ENCODE data around the gene GOSR2.
"Not testable (repeated sequence)": the region's sequence is repeated elsewhere in the genome, so short reads cannot be mapped to it uniquely, and the experiment has no call there.

GOSR2 gene

GRCh38 chr17:46964315-46965265 is 41.6 kb downstream of the GOSR2 start:
- no peak for DNase-seq (ENCODE audit: low read depth in 3 of 3)

GRCh38 chr17:46968224-46968834 is 45.4 kb downstream of the GOSR2 start:
- no peak for DNase-seq (ENCODE audit: low read depth in 3 of 3)

GRCh38 chr17:46968896-46969295 is 45.9 kb downstream of the GOSR2 start:
- no peak for DNase-seq (ENCODE audit: low read depth in 3 of 3)

- DNase-seq (ENCODE audit: low read depth in 3 of 3), result no peak
These were observed 48.8 kb downstream of the GOSR2 start for GRCh38 chr17:46971647-46972300.

GRCh38 chr17:46972346-46972745 is 49.4 kb downstream of the GOSR2 start:
- no peak for DNase-seq (ENCODE audit: low read depth in 3 of 3)

GRCh38 chr17:46974086-46974485 is 51.1 kb downstream of the GOSR2 start:
- DNase-seq (ENCODE audit: low read depth in 3 of 3), result no peak

GRCh38 chr17:46975287-46975686 is 52.3 kb downstream of the GOSR2 start:
- DNase-seq (ENCODE audit: low read depth in 3 of 3), result no peak

GRCh38 chr17:46976626-46977270 is 53.8 kb downstream of the GOSR2 start:
- DNase-seq (ENCODE audit: low read depth in 3 of 3), result no peak

- DNase-seq (ENCODE audit: low read depth in 3 of 3), result no peak
These were observed 54.4 kb downstream of the GOSR2 start for GRCh38 chr17:46977348-46977747.

GRCh38 chr17:46977750-46978488 is 55.0 kb downstream of the GOSR2 start:
- DNase-seq (ENCODE audit: low read depth in 3 of 3), result no peak

GRCh38 chr17:46978489-46979146 is 55.7 kb downstream of the GOSR2 start:
- peak in 1 of 3 experiments; percentile 11 for DNase-seq (ENCODE audit: low read depth in 3 of 3)

GRCh38 chr17:46979147-46979863 is 56.3 kb downstream of the GOSR2 start, which contains the start of gene RPRML:
TSS of gene RPRML (minus strand) at chr17:46979253. CDS start at chr17:46979007, 246 bp downstream.
- no peak for DNase-seq (ENCODE audit: low read depth in 3 of 3)

GRCh38 chr17:46982577-46982976 is 59.6 kb downstream of the GOSR2 start:
- DNase-seq (ENCODE audit: low read depth in 3 of 3), result no peak

GRCh38 chr17:46983782-46984181 is 60.8 kb downstream of the GOSR2 start:
- DNase-seq (ENCODE audit: low read depth in 3 of 3), result no peak

- no peak for DNase-seq (ENCODE audit: low read depth in 3 of 3)
These were observed 61.4 kb downstream of the GOSR2 start for GRCh38 chr17:46984341-46984740.

- DNase-seq (ENCODE audit: low read depth in 3 of 3), result no peak
These were observed 61.9 kb downstream of the GOSR2 start for GRCh38 chr17:46984892-46985291.

GRCh38 chr17:46986366-46986765 is 63.4 kb downstream of the GOSR2 start:
- DNase-seq (ENCODE audit: low read depth in 3 of 3), result no peak

GRCh38 chr17:46987927-46988326 is 65.0 kb downstream of the GOSR2 start:
- DNase-seq (ENCODE audit: low read depth in 3 of 3), result not testable (repeated sequence)

GRCh38 chr17:46989637-46990431 is 66.9 kb downstream of the GOSR2 start:
- DNase-seq (ENCODE audit: low read depth in 3 of 3), result no peak
